ENCODE measurements around the gene ACOT7. TPM values are rescaled to one million over a fixed set of nuclear protein-coding genes. Genes with fewer than 3 reads are reported as not detected.

Gene ACOT7
- total and polyA plus RNA-seq, 5 experiments from 2014 or later, result 4.3 to 9.4 (median 5.6) TPM

DNA sequence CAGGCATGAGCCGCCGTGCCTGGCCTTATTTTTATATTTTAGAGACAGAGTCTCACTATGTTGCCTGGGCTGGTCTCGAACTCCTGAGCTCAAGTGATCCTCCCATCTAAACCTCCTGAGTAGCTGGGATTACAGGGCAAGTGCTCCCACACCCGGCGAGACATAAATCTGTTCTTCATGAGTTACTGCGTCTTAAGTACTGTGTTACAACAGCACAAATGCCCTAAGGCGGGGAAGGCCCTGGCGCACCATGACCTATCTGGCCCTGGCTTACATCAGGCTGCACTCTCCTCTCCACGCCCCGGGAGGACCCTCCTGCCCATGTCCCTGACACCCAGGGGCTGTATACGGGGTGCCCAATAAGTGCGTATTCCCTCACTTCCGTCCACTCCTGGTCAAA lies 136.9 kb downstream of the ACOT7 start:
- Mint-ChIP-seq H3K27ac (no peak overlapping the region), H3K4me3 (no peak overlapping the region), H3K27me3 (peaks cover 0 to 11% (median 1%) of the 10 kb centered on the region in 5 donors), H3K36me3 (no peaks in the 10 kb centered on the region), H3K4me1 (peaks cover 0 to 11% (median 5%) of the 10 kb centered on the region in 4 donors), H3K9me3 (no peaks in the 10 kb centered on the region)
- POLR2A ChIA-PET, result no interaction called here
- DNase-seq (no peak), ATAC-seq (no peak)

- no peak for ATAC-seq
- no peak for DNase-seq
- Mint-ChIP-seq H3K4me3 (no peak overlapping the region), H3K27me3 (peaks cover 0 to 23% (median 9%) of the 10 kb centered on the region in 5 donors), H3K9me3 (no peaks in the 10 kb centered on the region), H3K36me3 (no peaks in the 10 kb centered on the region), H3K27ac (no peak overlapping the region), H3K4me1 (peaks cover 0 to 9% (median 3%) of the 10 kb centered on the region in 4 donors)
- POLR2A ChIA-PET, result no interaction called here
Measured at GRCh38 chr1:6254691-6255090, 138.9 kb downstream of the ACOT7 start.

DNA sequence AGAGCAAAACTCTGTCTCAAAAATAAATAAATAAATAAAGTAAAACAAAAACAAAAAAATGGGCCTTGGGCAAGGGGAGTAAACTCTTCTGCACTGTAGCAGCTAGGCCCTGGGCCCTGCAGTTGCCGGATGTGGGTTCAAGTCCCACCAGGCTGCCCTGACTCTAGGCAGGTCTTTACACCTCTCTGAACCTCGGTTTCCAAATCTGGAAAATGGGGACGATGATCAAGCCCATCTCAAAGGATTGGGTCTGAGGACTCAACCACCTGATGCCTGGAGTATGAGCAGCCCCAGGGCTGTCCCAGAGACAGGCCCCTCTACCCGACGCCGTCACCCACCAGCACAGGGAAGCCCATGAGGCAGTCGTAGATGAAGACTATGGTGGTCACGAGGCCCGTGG lies 140.2 kb downstream of the ACOT7 start:
- Mint-ChIP-seq H3K27me3 (peaks cover 0 to 25% (median 10%) of the 10 kb centered on the region in 5 donors), H3K27ac (no peak overlapping the region), H3K9me3 (no peaks in the 10 kb centered on the region), H3K4me3 (no peak overlapping the region), H3K4me1 (peaks cover 0 to 3% (median 1%) of the 10 kb centered on the region in 4 donors), H3K36me3 (no peaks in the 10 kb centered on the region)
- POLR2A ChIA-PET, result no interaction called here
- DNase-seq (no peak), ATAC-seq (no peak)

GRCh38 chr1:6252374-6252710 lies 141.2 kb downstream of the ACOT7 start:
- no peak overlapping the region for H3K27ac Mint-ChIP-seq
- H3K4me1 Mint-ChIP-seq, result peaks cover 0 to 5% (median 2%) of the 10 kb centered on the region in 4 donors
- peaks cover 1 to 36% (median 14%) of the 10 kb centered on the region in 5 donors for H3K27me3 Mint-ChIP-seq
- no peak overlapping the region for H3K4me3 Mint-ChIP-seq
- POLR2A ChIA-PET, result no interaction called here
- ATAC-seq, result no peak
- no peaks in the 10 kb centered on the region for H3K9me3 Mint-ChIP-seq
- no peak for DNase-seq
- H3K36me3 Mint-ChIP-seq, result no peaks in the 10 kb centered on the region

GRCh38 chr1:6251681-6252373 lies 141.7 kb downstream of the ACOT7 start:
- ATAC-seq, result no peak
- peaks cover 0 to 5% (median 2%) of the 10 kb centered on the region in 4 donors for H3K4me1 Mint-ChIP-seq
- no peak for DNase-seq
- H3K27me3 Mint-ChIP-seq, result peaks cover 6 to 40% (median 17%) of the 10 kb centered on the region in 5 donors
- H3K9me3 Mint-ChIP-seq, result no peaks in the 10 kb centered on the region
- H3K4me3 Mint-ChIP-seq, result no peak overlapping the region
- H3K36me3 Mint-ChIP-seq, result no peaks in the 10 kb centered on the region
- POLR2A ChIA-PET, result interaction anchor here (0.6 kb wide), 1 partner anchor 215 kb away, joined by 3 read pairs; no protein-coding TSS in a partner anchor
- H3K27ac Mint-ChIP-seq, result no peak overlapping the region

DNA sequence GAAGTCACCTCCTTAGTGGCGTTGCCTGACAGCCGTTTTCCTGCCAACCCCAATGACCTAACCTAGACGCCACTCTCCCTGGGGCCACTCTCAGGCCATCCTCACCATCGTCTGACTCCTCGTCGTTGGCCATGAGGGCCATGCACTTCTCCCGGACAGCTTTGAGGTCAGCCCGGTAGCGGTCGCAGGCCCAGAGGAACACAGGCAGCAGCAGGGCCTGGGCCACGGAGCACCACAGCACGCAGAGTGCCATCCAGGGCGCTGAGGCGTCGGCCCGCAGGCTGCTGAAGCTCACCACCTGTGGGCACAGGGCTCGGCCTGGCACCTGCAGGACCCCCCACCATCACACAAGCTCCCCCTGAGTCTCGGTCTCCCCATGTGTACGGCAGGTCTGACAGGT lies 142.3 kb downstream of the ACOT7 start:
- peaks cover 10 to 46% (median 21%) of the 10 kb centered on the region in 5 donors for H3K27me3 Mint-ChIP-seq
- no peak overlapping the region for H3K4me3 Mint-ChIP-seq
- DNase-seq (no peak), ATAC-seq (no peak)
- H3K36me3 Mint-ChIP-seq, result peaks cover 0 to 3% (median 2%) of the 10 kb centered on the region in 3 donors
- POLR2A ChIA-PET, result no interaction called here
- H3K27ac Mint-ChIP-seq, result no peak overlapping the region
- no peaks in the 10 kb centered on the region for H3K9me3 Mint-ChIP-seq
- peaks cover 3 to 10% (median 8%) of the 10 kb centered on the region in 4 donors for H3K4me1 Mint-ChIP-seq

GRCh38 chr1:6249739-6250689 lies 143.6 kb downstream of the ACOT7 start:
- Mint-ChIP-seq H3K4me3 (peak overlapping the region in 3 of 10 donors; percentile 22 to 53 (median 38)), H3K4me1 (peaks cover 3 to 12% (median 10%) of the 10 kb centered on the region in 4 donors), H3K27me3 (peaks cover 10 to 48% (median 21%) of the 10 kb centered on the region in 5 donors), H3K27ac (no peak overlapping the region), H3K9me3 (no peaks in the 10 kb centered on the region), H3K36me3 (peaks cover 0 to 3% (median 2%) of the 10 kb centered on the region in 3 donors)
- no peak for ATAC-seq
- DNase-seq, result no peak
- POLR2A ChIA-PET, result interaction anchor here (0.6 kb wide), 1 partner anchor 88 kb away, joined by 7 read pairs; no protein-coding TSS in a partner anchor

DNA sequence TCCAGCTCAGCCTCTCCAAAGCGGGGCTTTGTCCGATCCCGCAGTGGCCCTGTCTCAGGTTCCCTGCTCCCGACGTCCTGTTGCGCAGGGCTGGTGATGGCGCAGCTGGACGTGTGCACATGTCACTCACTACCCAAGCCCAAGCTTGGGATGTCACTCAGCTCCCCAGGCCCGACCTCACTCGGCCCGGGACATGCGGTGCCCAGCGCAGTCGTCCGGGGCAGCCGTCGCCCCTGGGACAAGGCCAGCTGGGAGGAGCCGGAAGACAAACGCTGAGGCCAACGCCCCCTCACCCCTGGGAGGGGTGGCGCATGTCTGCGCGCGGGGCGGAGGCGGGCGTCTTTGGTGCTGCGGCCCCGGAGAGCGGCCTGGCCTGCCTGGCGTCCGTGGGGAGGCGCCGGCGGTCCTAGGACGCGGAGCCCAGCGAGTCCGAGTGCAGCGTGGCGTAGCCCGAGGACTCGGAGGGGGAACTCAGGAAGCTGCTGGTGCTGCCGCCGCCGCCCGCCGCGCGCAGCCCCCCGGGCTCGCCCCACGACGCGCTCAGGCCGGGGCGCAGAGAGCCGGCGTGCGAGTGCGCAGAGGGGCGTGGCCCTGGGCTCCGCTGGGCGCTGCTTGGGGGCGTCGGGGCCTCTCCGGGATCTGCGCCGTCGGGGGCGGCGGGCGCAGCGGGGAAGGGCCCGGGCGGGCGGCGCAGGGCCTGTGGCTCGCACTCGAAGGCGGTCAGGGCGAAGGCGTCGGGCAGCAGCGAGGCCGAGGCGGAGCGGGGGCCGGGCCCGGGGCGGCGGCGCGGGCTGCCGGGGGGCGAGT lies 144.4 kb downstream of the ACOT7 start:
- peak overlapping the region in 1 of 10 donors; percentile 22 for H3K4me3 Mint-ChIP-seq
- DNase-seq (no peak), ATAC-seq (no peak)
- no peaks in the 10 kb centered on the region for H3K9me3 Mint-ChIP-seq
- no peak overlapping the region for H3K27ac Mint-ChIP-seq
- peaks cover 3 to 13% (median 11%) of the 10 kb centered on the region in 4 donors for H3K4me1 Mint-ChIP-seq
- peaks cover 0 to 3% (median 2%) of the 10 kb centered on the region in 3 donors for H3K36me3 Mint-ChIP-seq
- H3K27me3 Mint-ChIP-seq, result peaks cover 10 to 55% (median 24%) of the 10 kb centered on the region in 5 donors
- POLR2A ChIA-PET, result no interaction called here

DNA sequence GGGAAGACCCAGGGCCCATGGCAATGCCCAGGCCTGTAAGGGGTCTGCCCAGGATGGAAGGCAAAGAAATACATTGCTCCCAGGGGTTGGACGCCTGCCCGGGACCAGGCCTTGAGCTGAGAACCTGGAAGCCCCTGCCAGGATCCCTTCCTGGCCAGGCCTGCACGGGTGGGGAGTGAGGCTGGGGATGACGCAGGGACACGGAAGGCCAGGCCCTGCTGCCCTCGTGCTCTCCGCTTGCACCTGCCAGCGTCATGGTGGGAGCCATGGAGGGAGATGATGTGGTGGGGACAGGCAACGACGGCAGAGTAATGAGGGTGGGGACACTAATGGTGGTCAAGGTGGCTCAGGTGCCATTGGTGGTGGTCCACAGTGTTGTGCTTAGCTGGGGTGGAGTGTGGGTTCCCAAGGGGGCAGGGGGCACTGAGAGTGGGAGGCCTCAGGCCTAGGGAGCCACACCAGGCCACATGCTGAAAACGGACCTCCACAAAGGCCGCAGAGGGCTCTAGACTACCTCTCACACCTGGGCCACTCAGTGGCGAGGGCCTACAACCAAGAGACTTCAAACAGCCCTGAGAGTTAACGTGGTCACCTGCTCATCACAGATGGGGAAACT lies 145.3 kb downstream of the ACOT7 start:
- peaks cover 0 to 3% (median 2%) of the 10 kb centered on the region in 3 donors for H3K36me3 Mint-ChIP-seq
- peaks cover 10 to 64% (median 24%) of the 10 kb centered on the region in 5 donors for H3K27me3 Mint-ChIP-seq
- DNase-seq (no peak), ATAC-seq (no peak)
- POLR2A ChIA-PET, result interaction anchor here (0.5 kb wide), 1 partner anchor 45 kb away, joined by 3 read pairs; no protein-coding TSS in a partner anchor
- peak overlapping the region in 4 of 10 donors; percentile 11 to 32 (median 20) for H3K4me3 Mint-ChIP-seq
- H3K4me1 Mint-ChIP-seq, result peaks cover 3 to 13% (median 11%) of the 10 kb centered on the region in 4 donors
- no peak overlapping the region for H3K27ac Mint-ChIP-seq
- no peaks in the 10 kb centered on the region for H3K9me3 Mint-ChIP-seq

GRCh38 chr1:6247651-6248050 lies 145.9 kb downstream of the ACOT7 start:
- peaks cover 0 to 3% (median 2%) of the 10 kb centered on the region in 3 donors for H3K36me3 Mint-ChIP-seq
- DNase-seq, result no peak
- POLR2A ChIA-PET, result interaction anchor here (0.5 kb wide), 1 partner anchor 45 kb away, joined by 3 read pairs; no protein-coding TSS in a partner anchor
- H3K4me3 Mint-ChIP-seq, result peak overlapping the region in 1 of 10 donors; percentile 45
- peaks cover 10 to 68% (median 24%) of the 10 kb centered on the region in 5 donors for H3K27me3 Mint-ChIP-seq
- H3K4me1 Mint-ChIP-seq, result peaks cover 3 to 13% (median 11%) of the 10 kb centered on the region in 4 donors
- H3K9me3 Mint-ChIP-seq, result no peaks in the 10 kb centered on the region
- no peak for ATAC-seq
- H3K27ac Mint-ChIP-seq, result no peak overlapping the region

DNA sequence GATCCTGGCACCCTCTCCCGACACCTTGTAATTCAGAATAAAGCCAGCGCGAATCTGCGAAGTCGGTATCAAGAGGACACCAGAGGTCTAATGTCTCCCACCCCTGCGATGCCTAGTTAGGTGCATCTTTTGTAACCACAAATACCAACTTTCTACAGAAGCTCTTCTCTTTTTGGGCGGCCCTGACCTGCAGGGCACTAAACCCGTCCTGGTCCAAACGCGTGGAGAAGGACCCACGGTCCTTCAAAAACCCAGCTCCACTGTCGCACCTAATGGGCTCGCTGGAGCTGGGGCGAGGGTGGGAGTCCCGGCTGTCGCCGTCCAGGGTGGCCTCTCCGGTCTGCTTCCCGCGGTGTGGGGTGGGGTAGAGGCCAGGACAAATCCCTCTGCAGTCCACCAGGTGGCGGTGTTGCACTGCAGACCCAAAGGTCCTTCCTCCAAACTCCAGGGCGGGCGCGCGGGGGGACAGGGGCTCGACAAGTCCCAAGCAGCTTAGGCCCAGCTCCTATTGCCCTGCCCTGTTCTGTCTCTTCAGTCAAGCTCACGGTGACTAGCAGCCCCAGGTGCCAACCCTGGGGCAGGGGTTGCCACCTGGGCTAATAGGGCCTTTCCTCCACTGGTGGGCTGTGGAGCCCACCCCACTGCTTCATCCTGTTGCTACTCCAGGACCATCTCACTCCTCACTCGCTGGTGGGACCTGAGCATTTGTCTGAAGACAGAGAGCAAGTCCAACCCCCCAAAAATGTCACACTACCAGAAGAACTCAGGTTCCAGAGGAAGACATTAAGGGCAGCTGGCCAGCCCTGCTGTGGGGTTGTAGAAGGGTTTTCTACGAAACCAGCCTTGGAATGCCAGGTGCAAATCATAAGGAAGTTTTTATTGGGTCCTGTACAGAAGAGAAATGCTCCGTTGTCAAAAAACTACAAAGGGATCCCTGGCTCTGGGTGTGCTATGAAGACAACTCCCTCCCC lies 146.8 kb downstream of the ACOT7 start:
- Mint-ChIP-seq H3K9me3 (no peaks in the 10 kb centered on the region), H3K4me1 (peaks cover 3 to 14% (median 12%) of the 10 kb centered on the region in 4 donors), H3K36me3 (peaks cover 0 to 3% (median 2%) of the 10 kb centered on the region in 3 donors), H3K27ac (peak overlapping the region in 1 of 10 donors; percentile 92), H3K27me3 (peaks cover 10 to 65% (median 24%) of the 10 kb centered on the region in 5 donors), H3K4me3 (peak overlapping the region in 8 of 10 donors; percentile 60 to 80 (median 70))
- ATAC-seq (peak; percentile 76 to 79), DNase-seq (peak; percentile 63 to 87 (median 78))
- POLR2A ChIA-PET, result interaction anchor here (0.8 to 1.0 kb wide), 2 partner anchors 14 to 147 kb away, joined by 3 to 4 read pairs; partner anchors contain the start of genes ACOT7 and GPR153

Measured in naive thymus-derived CD8-positive, alpha-beta T cell (primary cell).